Stimulated activated CD4-positive, alpha-beta T cell treated with anti-CD3 and anti-CD28 coated beads, Interleukin-4, amount 100 ng/mL, for 24 hours (primary cell): ENCODE results near the gene COA1.
A peak's percentile ranks its signal among the peaks of the same experiment; 100 is the strongest.
"Not testable (repeated sequence)": the region's sequence is repeated elsewhere in the genome, so short reads cannot be mapped to it uniquely, and the experiment has no call there.

ENCODE experiments used
- DNase-seq: peaks from one replicate; pipeline ENCODE4 v3.0.0-alpha.2; 2020

COA1 gene

GRCh38 chr7:43758029-43758821 lies 28.9 kb upstream of the COA1 start, which contains the start of gene BLVRA:
Gene BLVRA, plus strand, starts transcription at chr7:43758680. Its CDS starts 12,479 bp downstream, at chr7:43771159.
- peak; percentile 66 for DNase-seq

- no peak for DNase-seq
These were observed 27.9 kb upstream of the COA1 start for GRCh38 chr7:43757073-43757720.

DNA sequence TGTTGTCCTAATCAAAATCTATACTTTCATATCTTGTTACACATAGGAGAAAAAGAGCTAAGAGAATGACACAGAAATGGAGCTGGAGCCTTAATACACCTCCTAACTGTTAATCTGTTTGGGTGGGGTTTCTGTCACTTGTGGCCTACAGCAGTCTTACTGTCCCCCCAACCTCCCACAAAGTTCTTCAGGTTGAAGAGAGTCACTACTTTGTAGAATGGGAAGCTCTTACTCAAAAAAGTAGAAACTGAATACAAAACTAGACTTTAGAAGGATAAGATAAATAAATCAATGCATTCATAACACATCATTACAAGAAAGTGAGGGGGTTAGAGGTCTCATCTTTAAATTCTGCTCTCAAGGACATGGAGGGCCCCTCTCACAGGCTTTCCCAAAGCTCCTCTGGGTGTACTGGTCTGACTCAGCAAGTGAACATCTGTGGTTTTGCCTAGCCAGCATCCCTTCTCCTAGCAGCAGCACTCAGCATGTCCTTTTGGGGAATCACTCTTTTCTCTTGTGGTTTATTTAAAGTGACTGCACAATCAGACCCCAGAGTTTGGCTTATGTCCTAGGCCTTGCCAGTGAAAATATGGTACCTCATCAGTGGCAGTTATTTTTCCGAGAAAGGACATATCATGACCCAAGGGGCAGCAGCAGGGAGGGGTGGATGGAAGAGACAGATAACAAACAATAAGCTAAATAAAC lies 27.2 kb upstream of the COA1 start:
- DNase-seq = no peak

- DNase-seq = no peak
These were observed 25.3 kb upstream of the COA1 start for GRCh38 chr7:43754596-43754995.

DNA sequence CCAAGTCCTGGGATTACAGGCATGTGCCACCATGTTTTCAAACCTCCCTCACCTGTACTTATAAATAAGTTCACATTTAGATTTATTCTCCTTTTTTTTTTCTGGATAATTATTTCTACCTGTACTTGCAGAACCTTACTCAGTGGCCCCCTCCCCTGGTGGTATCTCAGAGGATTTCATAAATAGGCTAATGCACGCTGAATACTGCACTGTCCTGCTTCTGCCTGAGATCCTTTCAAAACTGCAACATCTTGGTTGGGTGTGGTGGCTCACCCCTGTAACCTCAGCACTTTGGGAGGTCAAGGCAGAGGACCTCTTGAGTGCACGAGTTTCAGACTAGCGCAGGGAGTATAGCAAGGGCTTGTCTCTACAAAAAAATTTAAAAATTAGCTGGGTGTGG lies 24.5 kb upstream of the COA1 start:
- no peak for DNase-seq

DNA sequence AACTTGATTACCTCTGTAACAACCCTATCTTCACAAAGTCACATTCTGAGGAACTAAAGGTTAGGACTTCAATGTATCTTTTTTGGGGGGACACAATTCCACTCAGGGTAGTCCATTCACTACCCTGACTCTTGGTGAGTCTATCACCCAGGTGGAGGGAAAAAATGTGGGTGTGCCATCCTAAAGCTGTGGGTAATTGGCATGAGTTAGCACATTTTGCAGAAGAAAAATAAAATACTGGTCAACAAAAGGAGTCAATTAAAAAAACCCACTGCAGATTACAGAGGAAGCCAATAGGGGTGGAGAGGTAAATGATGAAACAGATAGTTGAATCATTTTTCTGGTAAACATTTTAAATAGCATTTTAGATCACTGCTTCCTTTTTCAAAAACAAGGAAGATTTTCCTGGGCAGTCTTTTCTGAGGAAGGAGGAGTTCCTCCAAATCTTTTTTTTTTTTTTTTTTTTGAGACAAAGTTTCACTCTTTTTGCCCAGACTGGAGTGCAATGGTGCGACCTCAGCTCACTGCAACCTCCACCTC lies 24.0 kb upstream of the COA1 start:
- no peak for DNase-seq

DNA sequence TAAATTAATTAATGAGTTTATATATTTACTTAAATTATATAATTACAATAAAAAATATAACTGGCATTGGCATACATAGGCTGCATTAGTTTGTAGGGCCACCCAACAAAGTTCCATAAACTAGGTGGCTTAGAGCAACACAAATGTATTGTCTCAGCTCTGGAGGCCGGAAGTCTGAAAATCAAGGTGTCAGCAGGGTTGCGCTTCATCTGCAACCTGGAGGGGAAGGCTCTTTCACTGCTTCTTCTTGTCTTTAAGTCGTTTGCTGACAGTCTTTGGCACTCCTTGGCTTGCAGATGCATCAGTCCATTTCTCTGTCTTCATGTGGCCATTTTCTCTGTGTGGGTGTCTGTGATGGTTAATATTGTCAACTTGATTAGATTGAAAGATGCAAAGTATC lies 23.1 kb upstream of the COA1 start:
- DNase-seq = no peak

DNA sequence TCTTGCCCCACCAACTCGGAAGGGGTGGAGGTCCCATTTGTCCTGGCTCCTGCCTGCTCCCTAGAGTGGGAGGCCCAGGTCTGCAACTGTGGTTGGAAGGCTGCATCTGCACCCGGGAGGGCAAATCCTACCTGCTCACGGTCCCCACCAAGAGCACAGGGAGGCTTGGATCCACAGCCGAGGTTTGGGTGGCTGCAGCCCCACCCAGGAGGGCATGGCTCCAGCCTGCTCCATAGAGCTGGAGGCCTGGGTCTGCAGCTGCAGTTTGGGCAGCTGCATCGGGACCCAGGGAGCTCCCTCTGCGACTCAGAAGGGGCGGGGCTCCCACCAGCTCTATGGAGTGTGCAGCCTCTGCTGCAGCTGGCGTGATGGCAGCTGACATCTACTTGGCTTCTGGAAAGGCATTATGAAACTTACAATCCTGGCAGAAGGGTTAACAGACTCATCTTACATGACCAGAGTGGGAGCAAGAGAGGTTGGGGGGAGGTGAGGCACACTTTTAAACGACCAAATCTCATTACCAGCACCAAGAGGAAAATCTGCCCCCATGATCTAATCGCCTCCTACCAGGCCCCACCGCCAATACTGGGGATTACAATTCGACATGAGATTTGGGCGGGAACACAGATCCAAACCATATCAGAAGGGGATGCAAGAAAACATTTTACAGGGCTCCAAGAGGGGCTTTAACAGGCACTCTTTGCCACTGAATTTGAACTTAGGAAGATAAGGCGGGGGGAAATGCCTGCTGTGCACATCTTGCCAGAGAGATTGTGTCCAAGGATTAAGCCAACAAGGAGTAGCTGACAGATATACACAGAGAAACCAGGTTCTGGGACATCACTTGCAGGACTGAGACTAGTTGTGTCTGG lies 20.9 kb upstream of the COA1 start:
- no peak for DNase-seq

GRCh38 chr7:43749383-43749940 lies 20.1 kb upstream of the COA1 start:
- no peak for DNase-seq

GRCh38 chr7:43747328-43748105 lies 18.2 kb upstream of the COA1 start:
- no peak for DNase-seq

DNA sequence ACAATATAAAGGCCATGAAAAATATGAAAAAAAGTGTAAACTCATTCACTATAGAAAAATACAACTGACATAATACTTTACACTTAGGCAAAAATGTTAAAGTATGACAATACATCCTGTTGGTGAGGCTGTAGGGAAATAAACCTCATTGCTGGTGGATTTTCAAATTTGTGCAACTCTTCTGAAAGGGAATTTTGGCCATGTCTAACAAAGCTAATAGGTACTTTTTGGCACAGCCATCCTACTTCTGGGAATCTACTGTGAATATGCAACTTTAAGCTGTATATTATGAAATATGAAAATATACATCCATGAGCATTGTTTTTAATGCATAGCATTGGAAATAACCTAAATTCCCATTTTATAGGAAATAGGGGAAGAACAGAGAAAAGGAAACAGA lies 13.4 kb upstream of the COA1 start:
- DNase-seq = no peak

GRCh38 chr7:43737467-43738127 lies 8.3 kb upstream of the COA1 start:
- no peak for DNase-seq

GRCh38 chr7:43735802-43736603 lies 6.7 kb upstream of the COA1 start:
- peak; percentile 40 for DNase-seq

DNA sequence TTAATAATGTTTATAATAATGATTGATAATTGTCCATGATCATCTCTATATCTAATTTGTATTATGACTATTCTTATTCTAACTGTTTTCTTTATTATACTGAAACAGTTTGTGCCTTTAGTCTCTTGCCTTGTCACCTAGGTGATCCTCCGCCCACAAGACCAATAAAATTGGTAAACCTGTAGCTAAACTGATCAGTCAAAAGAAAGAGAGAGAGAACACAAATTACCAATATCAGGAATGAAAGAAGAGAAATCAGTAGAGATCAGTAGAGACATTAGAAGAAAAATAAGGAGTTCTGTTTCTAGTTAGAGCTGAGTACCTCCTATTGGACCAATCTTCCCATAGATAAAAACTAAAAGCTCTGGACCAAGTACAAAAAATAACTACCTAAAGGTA lies 6.1 kb upstream of the COA1 start:
- DNase-seq = no peak

- not testable (repeated sequence) for DNase-seq
These were observed 5.4 kb upstream of the COA1 start for GRCh38 chr7:43734575-43735332.

DNA sequence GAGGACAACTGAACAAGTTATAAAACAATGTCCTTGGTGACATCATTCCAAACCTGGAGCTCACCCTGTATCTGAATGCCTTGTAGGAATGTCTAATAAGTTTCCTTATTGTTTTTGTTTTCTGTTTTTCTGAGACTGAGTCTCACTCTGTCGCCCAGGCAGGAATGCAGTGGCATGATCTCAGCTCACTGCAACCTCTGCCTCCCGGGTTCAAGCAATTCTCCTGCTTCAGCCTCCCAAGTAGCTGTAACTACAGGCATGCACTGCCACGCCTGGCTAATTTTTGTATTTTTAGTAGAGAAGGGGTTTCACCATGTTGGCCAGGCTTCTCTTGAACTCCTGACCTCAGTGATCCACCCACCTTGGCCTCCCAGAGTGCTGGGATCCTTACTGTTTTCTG lies 2.2 kb upstream of the COA1 start:
- not testable (repeated sequence) for DNase-seq

DNA sequence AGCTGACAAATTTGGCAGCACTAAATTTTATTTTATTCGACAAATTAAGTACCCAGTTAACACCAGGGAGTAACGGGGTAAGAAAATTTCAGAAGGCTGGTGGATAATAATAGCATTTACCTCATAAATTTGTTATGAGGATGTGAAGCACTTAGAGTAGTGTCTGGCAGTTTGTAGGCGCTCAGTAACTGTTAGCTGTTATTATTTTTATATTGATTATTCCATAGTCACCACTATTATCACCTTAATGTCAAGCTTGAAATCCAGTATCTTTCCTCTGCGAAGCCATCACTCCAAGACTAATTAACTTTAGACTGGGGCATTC lies 563 bp upstream of the COA1 start:
- no peak for DNase-seq

DNA sequence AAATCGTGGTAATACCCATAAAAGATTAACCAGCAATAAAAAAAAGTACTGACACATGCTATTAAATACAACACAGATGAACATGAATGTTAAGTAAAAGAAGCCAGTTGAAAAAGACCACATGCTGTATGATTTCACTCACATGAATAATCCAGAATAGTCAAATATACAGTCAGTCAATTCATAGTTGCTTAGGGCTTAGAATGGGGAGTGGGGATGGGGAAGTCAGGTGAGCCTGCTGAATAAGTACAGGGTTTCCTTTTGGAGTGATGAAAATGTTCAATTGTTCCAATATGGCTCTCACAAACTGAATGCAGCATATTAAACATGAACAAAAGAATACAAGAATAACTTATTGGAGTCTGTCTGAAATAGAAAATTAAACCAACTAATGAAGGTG lies 1.8 kb downstream of the COA1 start:
- no peak for DNase-seq

DNA sequence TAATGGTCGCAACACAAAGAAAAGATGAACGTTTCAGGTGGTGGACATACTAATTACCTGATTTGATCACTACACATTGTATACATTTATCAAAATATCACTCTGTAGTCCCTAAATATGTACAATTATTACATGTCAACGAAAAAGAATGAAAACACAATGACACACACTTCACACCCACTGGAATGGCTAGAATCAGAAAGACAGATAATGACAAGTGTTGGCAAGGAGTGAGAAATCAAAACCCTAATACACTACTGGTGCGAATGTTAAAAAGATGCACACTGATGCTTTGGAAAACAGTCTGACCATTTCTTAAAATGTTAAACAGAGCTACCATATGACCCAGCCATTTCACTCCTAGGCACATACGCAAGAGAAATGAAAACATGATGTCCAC lies 2.3 kb downstream of the COA1 start:
- DNase-seq = no peak
